ENCODE measurements around the gene MAPK8IP1.

DNA sequence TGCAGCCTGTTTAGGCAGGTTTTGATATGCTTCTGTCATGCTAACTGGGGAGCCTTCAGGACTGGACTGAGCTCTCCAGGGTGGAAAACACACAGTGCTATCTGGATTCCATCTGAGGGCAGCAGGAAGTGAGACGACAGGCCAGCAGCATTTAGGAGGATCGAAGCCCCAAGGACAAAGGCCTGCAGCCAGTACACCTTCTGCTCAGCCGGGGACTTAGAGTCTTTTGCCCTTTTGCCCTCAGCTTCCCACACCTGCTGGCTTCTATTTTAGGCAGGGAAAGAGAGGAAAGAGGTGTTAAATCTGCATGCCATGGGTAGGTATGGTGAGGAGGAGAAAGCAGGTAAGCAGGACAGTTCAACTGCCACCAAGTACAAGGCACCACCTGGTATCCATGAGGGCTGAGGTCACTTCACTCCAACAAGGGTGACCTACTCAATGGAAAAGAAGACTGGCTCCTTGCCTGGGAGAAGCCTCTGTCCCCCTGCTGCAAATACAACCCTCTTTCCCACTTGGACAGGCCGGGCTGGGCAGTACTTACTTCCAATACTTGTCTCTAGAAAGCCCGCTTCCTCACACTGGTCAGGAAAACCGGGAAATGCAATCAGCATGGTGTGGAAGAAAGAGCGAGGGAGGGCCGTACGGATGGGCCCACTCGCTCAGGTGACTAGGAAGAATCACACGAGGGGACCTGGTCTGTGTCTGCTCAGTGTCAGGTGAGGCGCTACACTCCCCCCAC lies 49.3 kb downstream of the MAPK8IP1 start:
- TF ChIP-seq, protein P1, sequence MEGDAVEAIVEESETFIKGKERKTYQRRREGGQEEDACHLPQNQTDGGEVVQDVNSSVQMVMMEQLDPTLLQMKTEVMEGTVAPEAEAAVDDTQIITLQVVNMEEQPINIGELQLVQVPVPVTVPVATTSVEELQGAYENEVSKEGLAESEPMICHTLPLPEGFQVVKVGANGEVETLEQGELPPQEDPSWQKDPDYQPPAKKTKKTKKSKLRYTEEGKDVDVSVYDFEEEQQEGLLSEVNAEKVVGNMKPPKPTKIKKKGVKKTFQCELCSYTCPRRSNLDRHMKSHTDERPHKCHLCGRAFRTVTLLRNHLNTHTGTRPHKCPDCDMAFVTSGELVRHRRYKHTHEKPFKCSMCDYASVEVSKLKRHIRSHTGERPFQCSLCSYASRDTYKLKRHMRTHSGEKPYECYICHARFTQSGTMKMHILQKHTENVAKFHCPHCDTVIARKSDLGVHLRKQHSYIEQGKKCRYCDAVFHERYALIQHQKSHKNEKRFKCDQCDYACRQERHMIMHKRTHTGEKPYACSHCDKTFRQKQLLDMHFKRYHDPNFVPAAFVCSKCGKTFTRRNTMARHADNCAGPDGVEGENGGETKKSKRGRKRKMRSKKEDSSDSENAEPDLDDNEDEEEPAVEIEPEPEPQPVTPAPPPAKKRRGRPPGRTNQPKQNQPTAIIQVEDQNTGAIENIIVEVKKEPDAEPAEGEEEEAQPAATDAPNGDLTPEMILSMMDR (IDR thresholded peaks at IDR 0.05) = no peak
- no peak for TF ChIP-seq POLR2A (IDR thresholded peaks at IDR 0.05)
- TF ChIP-seq EP300 (IDR thresholded peaks at IDR 0.05) = no peak

All from stomach (tissue), 4 donors.